ENCODE measurements around the gene SYT10.
"Not testable (repeated sequence)": the region's sequence is repeated elsewhere in the genome, so short reads cannot be mapped to it uniquely, and the experiment has no call there.

The SYT10 gene

GRCh38 chr12:33349791-33350190 lies 89.8 kb downstream of the SYT10 start:
- no peak for DNase-seq (ENCODE audit: low spot score)

- not testable (repeated sequence) for DNase-seq (ENCODE audit: low spot score)
These were observed 107.6 kb downstream of the SYT10 start for GRCh38 chr12:33331961-33332398.

- no peak for DNase-seq (ENCODE audit: low spot score)
These were observed 108.7 kb downstream of the SYT10 start for GRCh38 chr12:33330940-33331339.

Measured in globus pallidus (tissue), 1 donor.